HG02642 (cell line): ENCODE results near the gene WDFY2.

Experiments used
- ATAC-seq: cut with Tn5 transposase; IDR thresholded peaks from one replicate; pipeline ENCODE4 v1.9.1; 2021; ENCODE audit warnings: mild to moderate bottlenecking; ENCODE audit not compliant: unreplicated experiment, poor library complexity

WDFY2 gene

GRCh38 chr13:51596541-51596940 is 12.3 kb downstream of the WDFY2 start:
- no peak for ATAC-seq

DNA sequence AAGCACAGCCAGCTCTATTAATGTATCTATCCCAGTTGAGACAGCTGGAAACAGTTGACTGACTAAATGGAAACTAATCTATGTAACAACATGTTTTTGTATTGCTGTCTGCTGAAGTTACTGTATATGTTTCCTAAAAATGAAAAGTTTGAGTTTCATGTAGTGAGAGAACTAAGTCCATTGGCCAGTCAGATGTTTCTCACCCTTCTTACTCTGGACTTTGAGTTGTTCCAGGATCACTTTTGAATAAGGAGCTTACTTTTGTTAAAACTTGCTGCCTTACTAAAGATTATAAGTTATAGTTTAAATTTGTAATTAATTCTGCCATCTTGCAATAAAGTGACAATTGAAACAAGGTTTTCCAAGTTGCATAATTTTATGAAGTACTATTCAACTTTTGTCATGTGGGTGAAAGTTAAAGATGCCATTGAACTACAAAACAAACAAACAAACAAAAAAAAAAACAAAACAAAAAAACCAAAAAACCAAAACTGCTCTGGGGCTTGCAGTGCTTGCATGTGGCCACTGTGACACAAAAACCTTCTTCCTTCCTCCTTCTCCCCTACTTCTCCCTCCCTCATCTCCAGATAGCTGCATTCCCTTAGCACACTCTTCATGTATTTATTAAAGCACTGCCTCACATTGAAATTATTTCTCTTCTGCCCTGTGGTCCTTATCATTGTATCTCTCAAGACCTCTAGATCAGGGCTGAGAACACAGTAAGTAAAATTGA is 15.3 kb downstream of the WDFY2 start:
- ATAC-seq, result no peak

DNA sequence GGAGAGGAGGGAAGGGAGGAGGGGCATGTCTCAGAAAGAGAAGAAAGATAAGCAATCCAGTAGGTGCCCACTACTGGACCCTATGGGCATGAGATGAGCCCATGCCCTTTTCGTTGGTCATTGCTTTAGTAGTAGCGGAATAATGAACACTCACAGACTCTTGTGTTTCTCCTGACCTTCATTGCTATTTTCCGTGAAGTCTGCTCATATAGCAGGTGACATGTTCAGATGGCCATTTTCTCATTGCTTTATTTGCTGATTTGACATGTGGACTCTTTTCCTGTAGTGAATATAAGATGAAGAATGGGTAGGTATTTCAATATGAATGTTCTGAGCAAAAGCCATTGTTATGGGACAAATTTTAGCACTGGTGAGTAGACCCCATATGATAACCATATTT is 16.4 kb downstream of the WDFY2 start:
- ATAC-seq, result no peak

DNA sequence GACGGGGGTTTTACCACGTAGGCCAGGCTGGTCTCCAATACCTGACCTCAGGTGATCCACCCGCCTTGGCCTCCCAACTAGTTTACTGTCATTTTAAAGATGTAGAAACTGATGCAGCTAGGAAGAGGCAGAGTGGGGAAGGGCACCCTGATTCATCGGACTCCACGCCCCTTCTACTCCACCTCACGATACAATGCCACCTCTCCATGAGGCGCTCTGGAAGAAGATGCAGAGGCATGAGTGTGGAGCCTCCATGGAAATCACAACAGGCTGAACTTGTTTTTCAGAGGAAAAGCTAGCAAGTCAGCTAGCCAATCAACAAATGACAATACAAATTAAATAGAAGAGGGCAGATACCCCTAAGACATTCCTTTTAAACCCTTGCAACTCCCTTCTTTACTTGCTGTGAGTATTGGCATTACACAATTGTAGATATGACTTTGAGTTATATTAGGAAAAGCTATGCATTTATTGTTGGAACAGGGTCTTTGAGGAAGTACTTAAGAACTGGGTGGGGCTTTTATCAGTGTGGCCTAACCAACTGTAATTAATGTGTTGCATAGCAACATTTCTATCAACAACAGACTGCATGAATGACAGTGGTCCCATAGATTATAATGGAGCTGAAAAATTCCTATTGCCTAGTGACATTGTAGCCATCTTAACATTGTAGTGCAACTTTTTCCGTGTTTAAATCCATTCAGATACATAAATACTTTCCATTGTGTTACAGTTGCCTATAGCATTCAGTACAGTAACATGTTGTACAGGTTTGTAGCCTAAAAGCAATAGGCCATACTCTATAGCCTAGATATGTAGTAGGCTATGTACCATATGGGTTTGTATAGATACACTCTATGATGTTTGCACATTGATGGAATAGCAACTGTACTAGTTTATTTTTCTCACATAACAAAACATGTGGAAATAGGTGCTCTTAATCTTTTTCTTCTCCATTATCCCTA is 17.6 kb downstream of the WDFY2 start:
- no peak for ATAC-seq

DNA sequence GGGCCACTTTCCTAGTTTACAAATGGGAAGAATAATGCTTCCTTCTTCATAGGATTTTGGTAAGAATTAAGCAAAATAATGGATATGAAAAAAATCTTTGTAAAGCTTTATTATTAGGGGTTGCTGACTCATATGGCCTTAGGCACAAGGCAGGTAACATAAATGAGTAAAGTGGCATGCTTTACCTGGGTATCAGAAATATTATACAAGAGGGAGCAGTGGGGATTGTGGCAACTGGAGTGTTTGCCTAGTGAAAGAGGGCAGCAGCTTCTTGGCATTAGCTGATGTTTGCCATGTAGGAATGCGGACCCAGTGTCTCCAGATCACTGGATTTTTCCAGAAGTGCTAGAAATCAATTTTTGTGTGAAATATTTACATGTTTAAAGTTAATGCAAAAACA is 19.5 kb downstream of the WDFY2 start:
- no peak for ATAC-seq

DNA sequence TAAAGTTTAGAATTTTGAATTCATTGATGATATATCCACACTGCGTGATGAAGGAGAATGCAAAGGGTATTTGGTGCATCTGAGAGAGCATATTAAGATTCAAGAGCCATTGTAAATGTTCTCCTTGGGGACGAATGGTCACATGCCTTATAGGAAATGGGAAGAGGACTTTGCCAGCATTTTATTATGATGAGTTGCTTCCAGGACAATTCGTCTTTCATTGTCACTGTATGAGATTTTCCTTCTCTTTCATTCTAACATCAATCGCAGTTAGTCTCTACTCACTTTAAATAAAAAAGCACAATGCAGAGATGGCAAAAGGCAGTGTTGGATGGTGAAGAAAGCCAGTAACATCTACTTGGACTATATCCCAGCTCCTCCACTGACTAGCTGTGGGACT is 21.4 kb downstream of the WDFY2 start:
- no peak for ATAC-seq

DNA sequence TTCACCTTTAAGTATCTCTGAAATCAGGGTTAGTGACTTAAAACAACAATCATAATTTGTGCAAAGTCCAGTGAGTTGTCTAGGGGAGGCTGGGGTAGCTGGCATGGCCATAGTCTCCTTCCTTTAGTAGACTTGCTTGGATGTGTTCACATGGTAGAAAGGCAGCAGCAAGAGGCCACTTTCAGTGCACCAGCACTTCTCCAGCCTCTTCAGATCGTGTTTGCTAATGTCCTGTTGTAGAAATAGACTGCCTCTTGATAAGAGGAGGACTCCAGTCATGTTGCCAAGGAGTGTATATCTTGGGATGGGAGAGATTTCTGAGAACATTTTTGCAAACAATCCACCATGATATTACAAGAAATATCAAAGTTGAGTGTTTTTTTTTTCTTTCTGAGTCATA is 22.9 kb downstream of the WDFY2 start:
- no peak for ATAC-seq

DNA sequence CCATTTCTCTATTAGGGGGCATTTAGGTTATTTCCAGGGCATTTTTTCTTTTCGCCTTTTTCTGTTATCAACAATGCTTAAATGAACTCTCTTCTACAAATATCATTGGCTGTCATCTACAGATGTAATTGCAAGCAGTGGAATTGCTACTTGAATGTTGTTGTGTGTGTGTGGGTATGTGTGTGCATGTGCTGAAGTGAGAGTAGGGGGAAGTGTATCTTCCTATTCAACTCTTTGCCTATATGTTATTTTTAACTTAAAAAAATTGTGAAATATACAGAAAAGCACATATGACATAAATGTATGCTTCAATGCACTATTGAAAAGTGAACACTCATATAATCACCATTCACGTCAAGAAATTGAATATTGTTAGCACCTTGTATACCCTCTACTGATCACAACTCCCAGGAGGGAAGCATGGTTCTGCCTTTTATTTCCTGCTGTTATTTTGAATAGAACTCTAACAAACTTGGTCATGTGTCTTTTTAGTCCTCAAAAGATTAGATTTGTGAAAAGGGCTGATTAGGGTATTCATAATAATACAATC is 24.7 kb downstream of the WDFY2 start:
- no peak for ATAC-seq

DNA sequence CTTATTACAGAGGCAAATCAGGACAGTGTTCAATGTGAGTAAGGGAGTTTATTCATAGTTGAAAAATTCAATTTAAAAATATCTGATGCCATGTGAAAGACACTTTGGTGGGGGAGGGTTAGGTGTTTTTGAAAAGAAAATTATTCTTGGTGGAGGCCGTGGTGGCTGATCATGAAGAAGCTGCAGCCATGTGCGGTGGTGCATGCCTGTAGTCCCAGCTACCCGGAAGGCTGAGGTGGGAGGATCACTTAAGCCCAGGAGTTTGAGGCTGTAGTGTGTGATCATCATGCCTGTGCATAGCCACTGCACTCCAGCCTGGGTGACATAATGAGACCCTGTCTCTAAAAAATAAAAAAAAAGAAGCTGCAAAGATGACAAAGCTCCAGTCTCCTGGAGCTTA is 28.6 kb downstream of the WDFY2 start:
- peak; percentile 50 for ATAC-seq

DNA sequence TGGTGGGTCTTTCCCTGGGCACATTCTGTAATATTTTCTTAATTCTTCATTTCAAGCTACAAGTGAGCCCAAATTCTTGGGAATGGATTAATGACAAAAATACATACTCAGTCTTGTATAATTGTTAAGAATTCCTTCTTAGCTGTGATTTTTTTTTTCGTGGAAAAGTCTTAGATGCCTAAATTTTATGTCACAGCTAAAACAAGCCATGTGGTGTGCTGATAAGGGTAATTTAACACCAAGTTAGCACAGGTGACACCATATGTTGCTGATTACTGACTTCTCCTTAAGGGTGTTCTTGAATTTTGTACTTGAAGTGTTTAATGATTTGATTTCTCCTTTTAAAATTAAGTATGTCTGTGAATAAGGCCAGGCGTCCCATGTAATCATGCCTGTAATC is 29.3 kb downstream of the WDFY2 start:
- ATAC-seq, result no peak

GRCh38 chr13:51614350-51614786 is 30.1 kb downstream of the WDFY2 start:
- peak; percentile 81 for ATAC-seq

DNA sequence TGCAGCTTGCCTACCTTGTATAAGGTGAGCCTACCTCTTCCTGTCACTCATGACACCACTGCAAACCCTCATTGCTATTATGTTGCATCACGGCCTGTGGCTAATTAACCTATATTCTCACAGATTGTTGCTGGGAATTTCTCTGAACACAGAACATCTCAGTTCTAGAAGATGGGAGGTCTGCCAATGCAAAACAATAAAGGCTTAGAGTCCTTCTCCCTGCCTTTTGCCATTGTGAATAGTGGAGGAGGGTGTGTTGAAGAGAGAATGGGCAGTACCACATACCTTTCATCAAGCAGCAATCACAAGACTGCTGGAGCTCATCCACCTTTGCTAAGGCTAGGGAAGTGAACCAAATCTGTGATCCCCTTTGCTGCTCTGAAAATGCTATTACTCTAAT is 34.4 kb downstream of the WDFY2 start:
- ATAC-seq, result no peak

DNA sequence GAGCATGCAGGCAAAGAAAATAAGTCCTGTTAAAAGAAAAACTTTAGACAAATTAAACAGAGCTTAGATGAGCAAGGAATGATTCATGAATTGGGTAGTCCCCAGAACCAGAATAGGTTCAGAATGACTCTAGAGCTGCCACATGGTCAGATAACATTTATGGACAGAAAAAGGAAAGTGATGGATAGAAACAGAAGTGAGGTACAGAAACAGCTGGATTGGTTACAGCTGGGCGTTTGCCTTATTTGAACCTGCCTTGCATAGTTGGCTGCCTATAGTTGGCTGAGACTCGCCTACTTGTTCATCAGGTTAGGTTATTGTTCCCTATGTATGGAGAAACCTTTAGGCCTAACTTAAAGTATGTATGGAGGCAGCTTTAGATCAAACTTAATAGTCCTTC is 35.4 kb downstream of the WDFY2 start:
- no peak for ATAC-seq

GRCh38 chr13:51620165-51620983 is 36.1 kb downstream of the WDFY2 start:
- ATAC-seq, result no peak

- no peak for ATAC-seq
Measured at GRCh38 chr13:51621602-51622001, 37.3 kb downstream of the WDFY2 start.

- ATAC-seq, result no peak
Measured at GRCh38 chr13:51623473-51623872, 39.2 kb downstream of the WDFY2 start.

- no peak for ATAC-seq
Measured at GRCh38 chr13:51624207-51624606, 39.9 kb downstream of the WDFY2 start.

DNA sequence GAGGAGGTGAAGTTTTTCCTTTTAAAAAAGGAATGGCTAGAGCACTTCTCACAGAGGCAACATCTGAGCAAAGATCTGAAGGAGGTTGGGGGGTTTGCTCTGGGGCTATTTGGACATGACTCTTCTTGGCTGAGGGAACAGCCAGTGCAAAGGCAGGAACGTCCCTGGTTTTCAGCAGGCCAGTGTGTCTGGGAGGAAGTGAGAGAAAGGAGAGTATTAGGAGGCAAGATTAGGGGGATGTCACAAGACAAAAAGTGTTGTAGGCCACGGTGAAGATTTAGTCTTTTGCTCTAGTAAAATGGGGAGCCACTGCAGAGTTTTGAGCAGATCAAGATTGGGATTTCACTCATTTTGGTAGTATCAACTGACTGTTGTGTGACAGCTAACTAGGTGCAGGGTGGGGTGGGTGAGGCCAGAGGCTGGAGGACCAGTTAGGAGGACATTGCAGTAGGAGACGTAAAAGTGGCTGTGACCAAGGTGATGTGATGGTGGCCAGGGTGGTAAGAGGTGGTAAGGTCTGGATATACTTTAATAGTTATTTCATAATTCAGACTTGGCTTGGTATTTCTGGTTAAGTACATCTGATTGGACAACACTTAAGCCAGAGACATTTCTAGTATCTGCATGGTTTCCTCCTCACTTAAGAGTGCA is 40.6 kb downstream of the WDFY2 start:
- no peak for ATAC-seq

GRCh38 chr13:51625555-51626345 is 41.5 kb downstream of the WDFY2 start:
- no peak for ATAC-seq
